SK-N-SH treated with all-trans-retinoic acid at 6 μM for 48 hours (cell line): ENCODE measurements around the gene MMP24OS.

Experiments used
- ATAC-seq: fragments of 200-7000 bp; cut with Tn5 transposase; 3 replicates; pipeline ENCODE4 v1.9.1; 2020; ENCODE audit warnings: mild to moderate bottlenecking, moderate library complexity
- ARNTL ChIP-seq: fragments of 450-650 bp; formaldehyde crosslinking; IDR thresholded peaks from 2 replicates; pipeline ENCODE4 v1.5.0; 2020; ENCODE audit warnings: low read depth, mild to moderate bottlenecking, moderate library complexity, borderline replicate concordance
- BACH2 ChIP-seq: fragments of 250-450 bp; sonication (Bioruptor Pico); IDR thresholded peaks from 2 replicates; pipeline ENCODE4 v1.9.0; 2021; ENCODE audit warnings: mild to moderate bottlenecking, borderline replicate concordance
- CSDC2 ChIP-seq: fragments of 250-450 bp; sonication (Bioruptor Pico); IDR thresholded peaks from 2 replicates; pipeline ENCODE4 v1.5.0; 2020; ENCODE audit warnings: mild to moderate bottlenecking, moderate library complexity
- CSRNP3 ChIP-seq: fragments of 250-450 bp; sonication (Bioruptor Pico); IDR thresholded peaks from 2 replicates; pipeline ENCODE4 v1.5.1; 2021; ENCODE audit warnings: mild to moderate bottlenecking, moderate library complexity
- ESRRG ChIP-seq: fragments of 250-450 bp; sonication (Bioruptor Pico); IDR thresholded peaks from 2 replicates; pipeline ENCODE4 v1.6.1; 2021; ENCODE audit warnings: mild to moderate bottlenecking
- GLIS3 ChIP-seq: fragments of 250-450 bp; sonication (Bioruptor Pico); IDR thresholded peaks from 2 replicates; pipeline ENCODE4 v1.5.0; 2020; ENCODE audit warnings: mild to moderate bottlenecking, moderate library complexity
- ISL1 ChIP-seq: fragments of 250-450 bp; sonication (Bioruptor Pico); IDR thresholded peaks from 2 replicates; pipeline ENCODE4 v2.1.2; 2022; ENCODE audit warnings: mild to moderate bottlenecking, moderate library complexity
- OSR1 ChIP-seq: fragments of 250-450 bp; sonication (Bioruptor Pico); IDR thresholded peaks from 2 replicates; pipeline ENCODE4 v1.8.0; 2022; ENCODE audit warnings: moderate library complexity, mild to moderate bottlenecking, inconsistent platforms
- PPARA ChIP-seq: fragments of 250-450 bp; sonication (Bioruptor Pico); IDR thresholded peaks from 2 replicates; pipeline ENCODE4 v1.5.0; 2020; ENCODE audit warnings: mild to moderate bottlenecking, borderline replicate concordance
- RARB ChIP-seq: fragments of 250-450 bp; sonication (Bioruptor Pico); IDR thresholded peaks from 2 replicates; pipeline ENCODE4 v1.8.0; 2021; ENCODE audit warnings: mild to moderate bottlenecking, moderate library complexity
- SNAI2 ChIP-seq: fragments of 250-450 bp; sonication (Bioruptor Pico); IDR thresholded peaks from 2 replicates; pipeline ENCODE4 v1.5.0; 2020; ENCODE audit warnings: mild to moderate bottlenecking, moderate library complexity
- TCF4 ChIP-seq: fragments of 250-450 bp; sonication (Bioruptor Pico); IDR thresholded peaks from 2 replicates; pipeline ENCODE4 v1.8.0; 2021; ENCODE audit warnings: mild to moderate bottlenecking, moderate library complexity, borderline replicate concordance
- TOX ChIP-seq: fragments of 250-450 bp; sonication (Bioruptor Pico); IDR thresholded peaks from 2 replicates; pipeline ENCODE4 v1.8.0; 2021; ENCODE audit warnings: mild to moderate bottlenecking, moderate library complexity, borderline replicate concordance
- ZC3H10 ChIP-seq: fragments of 250-450 bp; sonication (Bioruptor Pico); IDR thresholded peaks from 2 replicates; pipeline ENCODE4 v1.5.1; 2021; ENCODE audit warnings: mild to moderate bottlenecking, moderate library complexity
- ZFP30 ChIP-seq: fragments of 450-650 bp; formaldehyde crosslinking; IDR thresholded peaks from 2 replicates; pipeline ENCODE4 v1.5.0; 2022; ENCODE audit warnings: mild to moderate bottlenecking, moderate library complexity
- ZNF70 ChIP-seq: fragments of 450-650 bp; formaldehyde crosslinking; IDR thresholded peaks from 2 replicates; pipeline ENCODE4 v1.5.0; 2020; ENCODE audit warnings: mild to moderate bottlenecking, moderate library complexity
- ZNF8 ChIP-seq: fragments of 450-650 bp; formaldehyde crosslinking; IDR thresholded peaks from 2 replicates; pipeline ENCODE4 v1.5.0; 2020; ENCODE audit warnings: mild to moderate bottlenecking, moderate library complexity
- TF ChIP-seq, protein P1 (sequence below): fragments of 250-450 bp; sonication (Bioruptor Pico); IDR thresholded peaks from 2 replicates; pipeline ENCODE4 v1.8.0; 2021; ENCODE audit warnings: low read depth, mild to moderate bottlenecking, moderate library complexity, borderline replicate concordance
- TF ChIP-seq, protein P2 (sequence below): fragments of 250-450 bp; sonication (Bioruptor Pico); IDR thresholded peaks from 2 replicates; pipeline ENCODE4 v1.8.0; 2020; ENCODE audit warnings: mild to moderate bottlenecking, moderate library complexity, borderline replicate concordance
- TF ChIP-seq, protein P3 (sequence below): fragments of 250-450 bp; sonication (Bioruptor Pico); IDR thresholded peaks from 2 replicates; pipeline ENCODE4 v1.5.1; 2020; ENCODE audit warnings: low read depth, mild to moderate bottlenecking, moderate library complexity
- TF ChIP-seq, protein P4 (sequence below): fragments of 250-450 bp; sonication (Bioruptor Pico); IDR thresholded peaks from 2 replicates; pipeline ENCODE4 v1.5.0; 2020; ENCODE audit warnings: mild to moderate bottlenecking, moderate library complexity

MMP24OS gene

GRCh38 chr20:35273449-35274171 is 4.3 kb downstream of the MMP24OS start:
- ATAC-seq = no peak
- TF ChIP-seq TCF4 (CRISPR knock-in tag) (no peak), PPARA (no peak), TOX (CRISPR knock-in tag) (no peak), CSDC2 (CRISPR knock-in tag) (no peak), ISL1 (CRISPR knock-in tag) (no peak), ESRRG (CRISPR knock-in tag) (no peak), GLIS3 (CRISPR knock-in tag) (no peak), RARB (CRISPR knock-in tag) (no peak), ARNTL (CRISPR knock-in tag) (no peak), BACH2 (no peak), OSR1 (no peak)
- TF ChIP-seq, protein P1, sequence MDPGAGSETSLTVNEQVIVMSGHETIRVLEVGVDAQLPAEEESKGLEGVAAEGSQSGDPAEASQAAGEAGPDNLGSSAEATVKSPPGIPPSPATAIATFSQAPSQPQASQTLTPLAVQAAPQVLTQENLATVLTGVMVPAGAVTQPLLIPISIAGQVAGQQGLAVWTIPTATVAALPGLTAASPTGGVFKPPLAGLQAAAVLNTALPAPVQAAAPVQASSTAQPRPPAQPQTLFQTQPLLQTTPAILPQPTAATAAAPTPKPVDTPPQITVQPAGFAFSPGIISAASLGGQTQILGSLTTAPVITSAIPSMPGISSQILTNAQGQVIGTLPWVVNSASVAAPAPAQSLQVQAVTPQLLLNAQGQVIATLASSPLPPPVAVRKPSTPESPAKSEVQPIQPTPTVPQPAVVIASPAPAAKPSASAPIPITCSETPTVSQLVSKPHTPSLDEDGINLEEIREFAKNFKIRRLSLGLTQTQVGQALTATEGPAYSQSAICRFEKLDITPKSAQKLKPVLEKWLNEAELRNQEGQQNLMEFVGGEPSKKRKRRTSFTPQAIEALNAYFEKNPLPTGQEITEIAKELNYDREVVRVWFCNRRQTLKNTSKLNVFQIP (CRISPR knock-in tag) = no peak
- TF ChIP-seq, protein P2, sequence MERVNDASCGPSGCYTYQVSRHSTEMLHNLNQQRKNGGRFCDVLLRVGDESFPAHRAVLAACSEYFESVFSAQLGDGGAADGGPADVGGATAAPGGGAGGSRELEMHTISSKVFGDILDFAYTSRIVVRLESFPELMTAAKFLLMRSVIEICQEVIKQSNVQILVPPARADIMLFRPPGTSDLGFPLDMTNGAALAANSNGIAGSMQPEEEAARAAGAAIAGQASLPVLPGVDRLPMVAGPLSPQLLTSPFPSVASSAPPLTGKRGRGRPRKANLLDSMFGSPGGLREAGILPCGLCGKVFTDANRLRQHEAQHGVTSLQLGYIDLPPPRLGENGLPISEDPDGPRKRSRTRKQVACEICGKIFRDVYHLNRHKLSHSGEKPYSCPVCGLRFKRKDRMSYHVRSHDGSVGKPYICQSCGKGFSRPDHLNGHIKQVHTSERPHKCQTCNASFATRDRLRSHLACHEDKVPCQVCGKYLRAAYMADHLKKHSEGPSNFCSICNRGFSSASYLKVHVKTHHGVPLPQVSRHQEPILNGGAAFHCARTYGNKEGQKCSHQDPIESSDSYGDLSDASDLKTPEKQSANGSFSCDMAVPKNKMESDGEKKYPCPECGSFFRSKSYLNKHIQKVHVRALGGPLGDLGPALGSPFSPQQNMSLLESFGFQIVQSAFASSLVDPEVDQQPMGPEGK (CRISPR knock-in tag) = no peak
- TF ChIP-seq, all 23 proteins: peak for 0

DNA sequence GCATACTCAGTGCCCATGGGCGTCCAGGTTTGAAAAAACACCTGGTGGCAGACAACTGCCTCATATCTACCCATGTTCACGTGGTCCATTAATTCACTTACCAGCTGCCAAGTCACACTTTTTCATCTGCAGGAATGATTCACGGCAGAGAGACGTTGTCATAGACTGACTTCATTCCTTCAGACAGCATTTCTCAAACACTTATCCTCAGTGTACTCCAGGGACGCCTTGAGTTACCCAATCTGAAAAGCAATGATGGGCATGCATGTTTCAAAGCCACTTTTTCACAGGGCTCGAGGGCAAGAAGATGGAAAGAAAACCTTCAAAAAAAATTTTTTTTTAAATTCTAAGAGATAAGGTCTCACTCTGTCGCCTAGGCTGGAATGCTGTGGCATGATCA is 6.0 kb downstream of the MMP24OS start:
- TF ChIP-seq ISL1 (CRISPR knock-in tag) (no peak), ZFP30 (CRISPR knock-in tag) (no peak), SNAI2 (CRISPR knock-in tag) (no peak)
- ATAC-seq = no peak

GRCh38 chr20:35271073-35271882 is 6.6 kb downstream of the MMP24OS start:
- no peak for TF ChIP-seq ZFP30 (CRISPR knock-in tag)
- TF ChIP-seq CSRNP3 (CRISPR knock-in tag) = no peak
- no peak for TF ChIP-seq ZC3H10 (CRISPR knock-in tag)
- no peak for TF ChIP-seq OSR1
- TF ChIP-seq CSDC2 (CRISPR knock-in tag) = no peak
- TF ChIP-seq, protein P3, sequence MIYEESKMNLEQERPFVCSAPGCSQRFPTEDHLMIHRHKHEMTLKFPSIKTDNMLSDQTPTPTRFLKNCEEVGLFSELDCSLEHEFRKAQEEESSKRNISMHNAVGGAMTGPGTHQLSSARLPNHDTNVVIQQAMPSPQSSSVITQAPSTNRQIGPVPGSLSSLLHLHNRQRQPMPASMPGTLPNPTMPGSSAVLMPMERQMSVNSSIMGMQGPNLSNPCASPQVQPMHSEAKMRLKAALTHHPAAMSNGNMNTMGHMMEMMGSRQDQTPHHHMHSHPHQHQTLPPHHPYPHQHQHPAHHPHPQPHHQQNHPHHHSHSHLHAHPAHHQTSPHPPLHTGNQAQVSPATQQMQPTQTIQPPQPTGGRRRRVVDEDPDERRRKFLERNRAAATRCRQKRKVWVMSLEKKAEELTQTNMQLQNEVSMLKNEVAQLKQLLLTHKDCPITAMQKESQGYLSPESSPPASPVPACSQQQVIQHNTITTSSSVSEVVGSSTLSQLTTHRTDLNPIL = no peak
- TF ChIP-seq BACH2 = no peak
- no peak for TF ChIP-seq ESRRG (CRISPR knock-in tag)
- no peak for TF ChIP-seq ARNTL (CRISPR knock-in tag)
- no peak for TF ChIP-seq TOX (CRISPR knock-in tag)
- TF ChIP-seq SNAI2 (CRISPR knock-in tag) = no peak
- TF ChIP-seq ZNF70 (CRISPR knock-in tag) = no peak
- TF ChIP-seq, protein P4, sequence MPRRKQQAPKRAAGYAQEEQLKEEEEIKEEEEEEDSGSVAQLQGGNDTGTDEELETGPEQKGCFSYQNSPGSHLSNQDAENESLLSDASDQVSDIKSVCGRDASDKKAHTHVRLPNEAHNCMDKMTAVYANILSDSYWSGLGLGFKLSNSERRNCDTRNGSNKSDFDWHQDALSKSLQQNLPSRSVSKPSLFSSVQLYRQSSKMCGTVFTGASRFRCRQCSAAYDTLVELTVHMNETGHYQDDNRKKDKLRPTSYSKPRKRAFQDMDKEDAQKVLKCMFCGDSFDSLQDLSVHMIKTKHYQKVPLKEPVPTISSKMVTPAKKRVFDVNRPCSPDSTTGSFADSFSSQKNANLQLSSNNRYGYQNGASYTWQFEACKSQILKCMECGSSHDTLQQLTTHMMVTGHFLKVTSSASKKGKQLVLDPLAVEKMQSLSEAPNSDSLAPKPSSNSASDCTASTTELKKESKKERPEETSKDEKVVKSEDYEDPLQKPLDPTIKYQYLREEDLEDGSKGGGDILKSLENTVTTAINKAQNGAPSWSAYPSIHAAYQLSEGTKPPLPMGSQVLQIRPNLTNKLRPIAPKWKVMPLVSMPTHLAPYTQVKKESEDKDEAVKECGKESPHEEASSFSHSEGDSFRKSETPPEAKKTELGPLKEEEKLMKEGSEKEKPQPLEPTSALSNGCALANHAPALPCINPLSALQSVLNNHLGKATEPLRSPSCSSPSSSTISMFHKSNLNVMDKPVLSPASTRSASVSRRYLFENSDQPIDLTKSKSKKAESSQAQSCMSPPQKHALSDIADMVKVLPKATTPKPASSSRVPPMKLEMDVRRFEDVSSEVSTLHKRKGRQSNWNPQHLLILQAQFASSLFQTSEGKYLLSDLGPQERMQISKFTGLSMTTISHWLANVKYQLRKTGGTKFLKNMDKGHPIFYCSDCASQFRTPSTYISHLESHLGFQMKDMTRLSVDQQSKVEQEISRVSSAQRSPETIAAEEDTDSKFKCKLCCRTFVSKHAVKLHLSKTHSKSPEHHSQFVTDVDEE = no peak
- no peak for TF ChIP-seq ZNF8 (CRISPR knock-in tag)
- no peak for TF ChIP-seq PPARA
- ATAC-seq = no peak
